ENCODE results near the gene SERAC1. TPM values are rescaled to one million over a fixed set of nuclear protein-coding genes. Genes with fewer than 3 reads are reported as not detected.

SERAC1 gene
- total and polyA plus RNA-seq, 10 of the 15 experiments (the other 5 are each of a cell fraction or from before 2014, with no cell fraction given): 0.76 to 2.9 (median 2.2) TPM

DNA sequence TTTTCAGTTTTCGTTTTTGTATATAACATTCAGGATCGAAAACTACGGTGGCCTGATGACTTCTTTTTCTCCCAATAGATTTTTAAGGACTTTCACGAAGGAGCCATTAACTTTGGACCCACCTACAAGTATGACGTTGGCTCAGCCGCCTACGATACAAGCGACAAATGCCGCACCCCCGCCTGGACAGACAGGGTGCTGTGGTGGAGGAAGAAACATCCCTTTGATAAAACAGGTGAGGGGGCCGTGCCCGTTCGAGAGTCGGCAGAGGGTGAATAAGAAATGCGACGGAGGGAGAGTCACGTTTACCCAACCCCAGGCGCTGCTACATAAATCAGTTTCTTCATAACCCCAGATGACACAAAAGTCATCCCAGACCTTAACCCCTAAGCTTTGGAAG lies 91.5 kb downstream of the SERAC1 start:
- ChIA-PET RAD21 (ENCODE audit: unreplicated experiment) (no interaction called here), SMC1A (ENCODE audit: uncharacterized antibody, unreplicated experiment) (no interaction called here), CTCF (interaction anchor here (0.7 kb wide), 1 partner anchor 9 kb away, joined by 3 read pairs; no protein-coding TSS in a partner anchor), POLR2A (no interaction called here)
- no peak overlapping the region for H3K27ac ChIP-seq (ENCODE audit: control insufficient read depth, insufficient read depth)
- TF ChIP-seq, protein P1, sequence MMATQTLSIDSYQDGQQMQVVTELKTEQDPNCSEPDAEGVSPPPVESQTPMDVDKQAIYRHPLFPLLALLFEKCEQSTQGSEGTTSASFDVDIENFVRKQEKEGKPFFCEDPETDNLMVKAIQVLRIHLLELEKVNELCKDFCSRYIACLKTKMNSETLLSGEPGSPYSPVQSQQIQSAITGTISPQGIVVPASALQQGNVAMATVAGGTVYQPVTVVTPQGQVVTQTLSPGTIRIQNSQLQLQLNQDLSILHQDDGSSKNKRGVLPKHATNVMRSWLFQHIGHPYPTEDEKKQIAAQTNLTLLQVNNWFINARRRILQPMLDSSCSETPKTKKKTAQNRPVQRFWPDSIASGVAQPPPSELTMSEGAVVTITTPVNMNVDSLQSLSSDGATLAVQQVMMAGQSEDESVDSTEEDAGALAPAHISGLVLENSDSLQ (IDR thresholded peaks at IDR 0.05): no peak
- TF ChIP-seq PAX8 (IDR thresholded peaks at IDR 0.05) (no peak), SUZ12 (IDR thresholded peaks at IDR 0.05; ENCODE audit: unreplicated experiment) (no peak), STAT1 (conservative IDR thresholded peaks at IDR 0.05) (no peak), SP1 (IDR thresholded peaks at IDR 0.05; ENCODE audit: low read depth, low read length) (no peak), TCF12 (IDR thresholded peaks at IDR 0.05; ENCODE audit: low read depth, low read length) (no peak), SMAD1 (IDR thresholded peaks at IDR 0.05; ENCODE audit: low read depth, partially characterized antibody) (no peak), KAT2A (conservative IDR thresholded peaks at IDR 0.05; ENCODE audit: control insufficient read depth, low read depth, low read length) (no peak), ZBED1 (IDR thresholded peaks at IDR 0.05; ENCODE audit: borderline replicate concordance) (no peak), JUND (IDR thresholded peaks at IDR 0.05; ENCODE audit: low read depth, low read length) (no peak), NR2C2 (IDR thresholded peaks at IDR 0.05; ENCODE audit: borderline replicate concordance, control insufficient read depth, insufficient read length, low read depth) (no peak), IKZF1 (conservative IDR thresholded peaks at IDR 0.05) (no peak), FOXM1 (IDR thresholded peaks at IDR 0.05; ENCODE audit: low read depth, low read length) (no peak), SPI1 (IDR thresholded peaks at IDR 0.05; ENCODE audit: borderline replicate concordance, insufficient read depth, low read depth, low read length) (no peak)
- TF ChIP-seq, protein P2, sequence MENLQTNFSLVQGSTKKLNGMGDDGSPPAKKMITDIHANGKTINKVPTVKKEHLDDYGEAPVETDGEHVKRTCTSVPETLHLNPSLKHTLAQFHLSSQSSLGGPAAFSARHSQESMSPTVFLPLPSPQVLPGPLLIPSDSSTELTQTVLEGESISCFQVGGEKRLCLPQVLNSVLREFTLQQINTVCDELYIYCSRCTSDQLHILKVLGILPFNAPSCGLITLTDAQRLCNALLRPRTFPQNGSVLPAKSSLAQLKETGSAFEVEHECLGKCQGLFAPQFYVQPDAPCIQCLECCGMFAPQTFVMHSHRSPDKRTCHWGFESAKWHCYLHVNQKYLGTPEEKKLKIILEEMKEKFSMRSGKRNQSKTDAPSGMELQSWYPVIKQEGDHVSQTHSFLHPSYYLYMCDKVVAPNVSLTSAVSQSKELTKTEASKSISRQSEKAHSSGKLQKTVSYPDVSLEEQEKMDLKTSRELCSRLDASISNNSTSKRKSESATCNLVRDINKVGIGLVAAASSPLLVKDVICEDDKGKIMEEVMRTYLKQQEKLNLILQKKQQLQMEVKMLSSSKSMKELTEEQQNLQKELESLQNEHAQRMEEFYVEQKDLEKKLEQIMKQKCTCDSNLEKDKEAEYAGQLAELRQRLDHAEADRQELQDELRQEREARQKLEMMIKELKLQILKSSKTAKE (IDR thresholded peaks at IDR 0.05; ENCODE audit: low read depth, poor library complexity, severe bottlenecking): no peak
- TF ChIP-seq, protein P3, sequence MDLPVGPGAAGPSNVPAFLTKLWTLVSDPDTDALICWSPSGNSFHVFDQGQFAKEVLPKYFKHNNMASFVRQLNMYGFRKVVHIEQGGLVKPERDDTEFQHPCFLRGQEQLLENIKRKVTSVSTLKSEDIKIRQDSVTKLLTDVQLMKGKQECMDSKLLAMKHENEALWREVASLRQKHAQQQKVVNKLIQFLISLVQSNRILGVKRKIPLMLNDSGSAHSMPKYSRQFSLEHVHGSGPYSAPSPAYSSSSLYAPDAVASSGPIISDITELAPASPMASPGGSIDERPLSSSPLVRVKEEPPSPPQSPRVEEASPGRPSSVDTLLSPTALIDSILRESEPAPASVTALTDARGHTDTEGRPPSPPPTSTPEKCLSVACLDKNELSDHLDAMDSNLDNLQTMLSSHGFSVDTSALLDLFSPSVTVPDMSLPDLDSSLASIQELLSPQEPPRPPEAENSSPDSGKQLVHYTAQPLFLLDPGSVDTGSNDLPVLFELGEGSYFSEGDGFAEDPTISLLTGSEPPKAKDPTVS (IDR thresholded peaks at IDR 0.05; ENCODE audit: low read depth, low read length): no peak
- TF ChIP-seq, protein P4, sequence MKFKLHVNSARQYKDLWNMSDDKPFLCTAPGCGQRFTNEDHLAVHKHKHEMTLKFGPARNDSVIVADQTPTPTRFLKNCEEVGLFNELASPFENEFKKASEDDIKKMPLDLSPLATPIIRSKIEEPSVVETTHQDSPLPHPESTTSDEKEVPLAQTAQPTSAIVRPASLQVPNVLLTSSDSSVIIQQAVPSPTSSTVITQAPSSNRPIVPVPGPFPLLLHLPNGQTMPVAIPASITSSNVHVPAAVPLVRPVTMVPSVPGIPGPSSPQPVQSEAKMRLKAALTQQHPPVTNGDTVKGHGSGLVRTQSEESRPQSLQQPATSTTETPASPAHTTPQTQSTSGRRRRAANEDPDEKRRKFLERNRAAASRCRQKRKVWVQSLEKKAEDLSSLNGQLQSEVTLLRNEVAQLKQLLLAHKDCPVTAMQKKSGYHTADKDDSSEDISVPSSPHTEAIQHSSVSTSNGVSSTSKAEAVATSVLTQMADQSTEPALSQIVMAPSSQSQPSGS (IDR thresholded peaks at IDR 0.05; ENCODE audit: low read length): no peak
- H3K9me3 ChIP-seq (replicated peaks; ENCODE audit: control insufficient read depth, insufficient read depth, low read length): no peaks in the 10 kb centered on the region
- no peaks in the 10 kb centered on the region for H3K27me3 ChIP-seq (replicated peaks in 1 of 2; ENCODE audit: control insufficient read depth in 2 of 2, insufficient read depth in 2 of 2, low read length in 1 of 2)
- no peaks in the 10 kb centered on the region for H4K20me1 ChIP-seq (ENCODE audit: control insufficient read depth, insufficient read depth)
- DNase-seq (ENCODE audit: low read depth, low spot score) (no peak), ATAC-seq (no peak), FAIRE-seq (no peak)
- no TSS peak for BruUV-seq (replicated peaks)
- no peaks in the 10 kb centered on the region for H3K4me1 ChIP-seq (ENCODE audit: control insufficient read depth, insufficient read depth, low read length)
- H3K9ac ChIP-seq (ENCODE audit: control insufficient read depth, insufficient read depth, low read length): no peak overlapping the region
- H3K36me3 ChIP-seq (ENCODE audit: control insufficient read depth in 2 of 2, insufficient read depth in 2 of 2, low read length in 1 of 2): no peaks in the 10 kb centered on the region
- H3K4me3 ChIP-seq: no peak overlapping the region
- H3K79me2 ChIP-seq (ENCODE audit: control insufficient read depth, insufficient read depth, low read length): no peaks in the 10 kb centered on the region
- no peak overlapping the region for H2AFZ ChIP-seq (ENCODE audit: control insufficient read depth, low read depth, low read length)
- WGBS (ENCODE audit: insufficient coverage, insufficient replicate concordance, low lambda C conversion rate, missing lambda C conversion rate): 94% methylated on average over 18 of the region's 18 CpGs
- in situ Hi-C loops (cut with MboI): no loop called here
- no peak overlapping the region for H3K4me2 ChIP-seq (ENCODE audit: control insufficient read depth, insufficient read depth)
- intact Hi-C loops (cut with micrococcal nuclease; ENCODE audit: unreplicated experiment): loop anchor here (10.0 kb wide), 2 partner anchors 172 to 762 kb away; no protein-coding TSS in a partner anchor

Measured in GM12878 (cell line).